Measurements from ENCODE around the gene PIP4K2B. TPM values are rescaled to one million over a fixed set of nuclear protein-coding genes. Genes with fewer than 3 reads are reported as not detected.
"Not testable (repeated sequence)": the region's sequence is repeated elsewhere in the genome, so short reads cannot be mapped to it uniquely, and the experiment has no call there.

Gene PIP4K2B
- total RNA-seq, 6 experiments from 2014 or later = 48.7 to 61.8 (median 55.5) TPM

DNA sequence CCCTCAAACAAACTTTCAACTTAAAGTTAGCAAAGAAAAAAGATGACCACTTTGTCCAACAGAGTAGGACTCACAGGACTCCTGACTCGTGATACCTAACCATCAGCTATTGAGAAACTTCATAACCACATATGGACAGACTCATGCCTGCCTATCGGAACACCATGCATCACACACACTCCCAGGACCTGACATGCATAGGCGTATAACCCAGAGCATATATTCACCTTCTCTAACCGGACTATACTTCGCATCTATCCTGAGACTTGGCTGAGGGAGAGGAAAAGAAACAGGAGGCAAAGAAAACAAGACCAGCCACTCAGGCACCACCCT is 2.2 kb downstream of the PIP4K2B start:
- DNase-seq = peak; percentile 17
- peak overlapping the region; percentile 53 for H3K27ac Mint-ChIP-seq
- TF ChIP-seq, protein P1, sequence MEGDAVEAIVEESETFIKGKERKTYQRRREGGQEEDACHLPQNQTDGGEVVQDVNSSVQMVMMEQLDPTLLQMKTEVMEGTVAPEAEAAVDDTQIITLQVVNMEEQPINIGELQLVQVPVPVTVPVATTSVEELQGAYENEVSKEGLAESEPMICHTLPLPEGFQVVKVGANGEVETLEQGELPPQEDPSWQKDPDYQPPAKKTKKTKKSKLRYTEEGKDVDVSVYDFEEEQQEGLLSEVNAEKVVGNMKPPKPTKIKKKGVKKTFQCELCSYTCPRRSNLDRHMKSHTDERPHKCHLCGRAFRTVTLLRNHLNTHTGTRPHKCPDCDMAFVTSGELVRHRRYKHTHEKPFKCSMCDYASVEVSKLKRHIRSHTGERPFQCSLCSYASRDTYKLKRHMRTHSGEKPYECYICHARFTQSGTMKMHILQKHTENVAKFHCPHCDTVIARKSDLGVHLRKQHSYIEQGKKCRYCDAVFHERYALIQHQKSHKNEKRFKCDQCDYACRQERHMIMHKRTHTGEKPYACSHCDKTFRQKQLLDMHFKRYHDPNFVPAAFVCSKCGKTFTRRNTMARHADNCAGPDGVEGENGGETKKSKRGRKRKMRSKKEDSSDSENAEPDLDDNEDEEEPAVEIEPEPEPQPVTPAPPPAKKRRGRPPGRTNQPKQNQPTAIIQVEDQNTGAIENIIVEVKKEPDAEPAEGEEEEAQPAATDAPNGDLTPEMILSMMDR (IDR thresholded peaks at IDR 0.05) = no peak
- H3K4me3 Mint-ChIP-seq = peak overlapping the region; percentile 96
- H3K27me3 Mint-ChIP-seq (ENCODE audit: insufficient read depth) = peaks cover 3% of the 10 kb centered on the region; the same call in 1 of the 2 replicates
- H3K9me3 Mint-ChIP-seq = no peaks in the 10 kb centered on the region
- H3K4me1 Mint-ChIP-seq (ENCODE audit: low read depth) = peaks cover 38% of the 10 kb centered on the region
- H3K36me3 Mint-ChIP-seq (ENCODE audit: low read depth) = peaks cover 45% of the 10 kb centered on the region

DNA sequence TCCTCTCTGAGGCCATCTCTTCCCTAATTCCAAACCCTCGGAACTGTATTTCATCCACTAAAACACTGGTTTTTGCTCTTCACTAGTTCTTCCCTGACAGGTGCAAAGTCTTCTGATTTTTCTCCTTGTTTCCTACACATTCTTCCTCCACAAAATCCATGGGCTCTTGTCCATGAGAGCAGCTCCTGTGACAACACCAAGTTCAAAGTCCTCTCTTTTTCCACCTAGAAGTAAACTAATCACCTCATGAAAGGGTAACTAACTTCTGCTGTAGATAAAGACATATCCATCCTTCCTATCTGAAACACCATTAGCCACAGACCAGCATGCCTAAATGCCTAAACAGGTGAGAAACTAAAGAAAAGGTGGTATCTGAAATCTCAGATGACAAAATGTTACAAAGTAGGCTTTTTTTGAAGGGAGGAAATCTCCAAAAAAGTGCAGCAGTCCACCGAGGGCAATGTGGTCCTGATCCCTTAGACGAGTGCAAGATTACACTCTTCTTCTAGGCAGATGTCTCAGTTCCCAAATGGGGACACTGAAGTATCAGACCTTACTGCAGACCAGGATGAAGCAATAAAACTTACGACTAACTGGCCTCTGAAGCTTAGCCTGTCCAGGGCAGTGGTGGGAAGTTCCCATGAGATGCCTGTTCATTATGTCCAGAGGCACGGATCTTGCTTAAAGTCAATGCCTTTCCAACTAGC is 2.8 kb downstream of the PIP4K2B start:
- H3K27me3 Mint-ChIP-seq (ENCODE audit: insufficient read depth) = peaks cover 3% of the 10 kb centered on the region; the same call in 1 of the 2 replicates
- peaks cover 38% of the 10 kb centered on the region for H3K4me1 Mint-ChIP-seq (ENCODE audit: low read depth)
- peak overlapping the region; percentile 53 for H3K27ac Mint-ChIP-seq
- peak overlapping the region; percentile 96 for H3K4me3 Mint-ChIP-seq
- no peaks in the 10 kb centered on the region for H3K9me3 Mint-ChIP-seq
- TF ChIP-seq, protein P1 (IDR thresholded peaks at IDR 0.05) = no peak
- H3K36me3 Mint-ChIP-seq (ENCODE audit: low read depth) = peaks cover 41% of the 10 kb centered on the region
- DNase-seq = no peak

DNA sequence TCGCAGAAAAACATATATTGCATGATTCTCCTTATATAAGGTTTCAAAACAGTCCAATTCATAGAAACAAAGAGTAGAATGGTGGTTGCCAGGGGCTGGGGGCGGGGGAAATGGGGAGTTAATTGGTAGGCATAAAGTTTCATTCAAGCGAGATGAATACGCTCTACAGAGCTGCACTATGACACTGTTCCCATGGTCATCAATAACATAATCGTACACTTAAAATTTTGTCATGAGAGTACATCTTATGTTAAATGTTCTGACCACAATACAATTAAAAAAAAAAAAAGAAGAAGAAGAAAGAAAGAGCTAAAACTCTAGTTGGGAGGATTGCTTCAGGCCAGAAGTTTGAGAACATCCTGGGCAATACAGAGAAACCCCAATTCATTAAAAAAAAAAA is 5.1 kb downstream of the PIP4K2B start:
- H3K36me3 Mint-ChIP-seq (ENCODE audit: low read depth) = peaks cover 28% of the 10 kb centered on the region
- TF ChIP-seq, protein P1 (IDR thresholded peaks at IDR 0.05) = no peak
- no peak overlapping the region for H3K27ac Mint-ChIP-seq
- peaks cover 3% of the 10 kb centered on the region; the same call in 1 of the 2 replicates for H3K27me3 Mint-ChIP-seq (ENCODE audit: insufficient read depth)
- no peak overlapping the region for H3K4me3 Mint-ChIP-seq
- DNase-seq = no peak
- H3K4me1 Mint-ChIP-seq (ENCODE audit: low read depth) = peaks cover 44% of the 10 kb centered on the region
- H3K9me3 Mint-ChIP-seq = no peaks in the 10 kb centered on the region

DNA sequence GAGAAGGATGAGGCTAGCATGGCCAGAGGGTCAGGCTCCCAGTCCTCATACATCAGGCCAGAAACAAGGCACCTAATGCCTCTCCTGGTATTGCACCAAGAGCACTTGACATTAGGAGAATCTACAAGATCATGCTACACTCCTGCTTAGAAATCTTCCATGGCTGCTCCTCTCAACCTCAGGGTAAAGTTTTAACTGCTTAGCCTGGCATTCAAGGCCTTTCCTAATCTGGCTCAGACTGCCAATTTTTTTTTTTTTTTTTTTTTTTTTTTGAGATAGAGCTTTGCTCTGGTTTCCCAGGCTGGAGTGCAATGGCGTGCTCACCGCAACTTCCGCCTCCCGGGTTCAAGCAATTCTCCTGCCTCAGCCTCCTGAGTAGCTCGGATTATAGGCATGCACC is 8.2 kb downstream of the PIP4K2B start:
- Mint-ChIP-seq H3K4me1 (ENCODE audit: low read depth) (peaks cover 26% of the 10 kb centered on the region), H3K27me3 (ENCODE audit: insufficient read depth) (no peaks in the 10 kb centered on the region), H3K27ac (no peak overlapping the region), H3K9me3 (no peaks in the 10 kb centered on the region), H3K36me3 (ENCODE audit: low read depth) (peaks cover 21% of the 10 kb centered on the region), H3K4me3 (no peak overlapping the region)
- no peak for DNase-seq
- TF ChIP-seq, protein P1 (IDR thresholded peaks at IDR 0.05) = no peak

DNA sequence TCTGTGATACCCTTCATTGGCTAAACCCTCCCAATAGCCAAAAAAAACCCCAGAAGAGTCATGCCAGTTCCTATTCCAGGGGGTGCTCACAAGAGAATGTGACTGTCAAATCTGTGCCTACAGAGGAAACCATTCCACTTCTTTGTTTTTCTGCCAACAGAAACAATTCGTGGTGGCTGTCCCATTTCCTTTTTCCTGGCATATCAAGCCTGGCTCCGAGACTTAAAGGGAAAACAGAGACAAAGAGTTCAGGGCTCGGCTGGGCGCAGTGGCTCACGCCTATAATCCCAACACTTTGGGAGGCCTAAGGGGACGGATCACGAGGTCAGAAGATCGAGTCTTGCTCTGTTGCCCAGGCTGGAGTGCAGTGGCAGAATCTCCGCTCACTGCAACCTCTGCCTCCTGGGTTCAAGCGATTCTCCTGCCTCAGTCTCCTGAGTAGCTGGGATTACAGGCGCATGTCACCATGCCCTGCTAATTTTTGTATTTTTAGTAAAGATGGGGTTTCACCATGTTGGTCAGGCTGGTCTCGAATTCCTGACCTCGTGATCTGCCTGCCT is 9.1 kb downstream of the PIP4K2B start:
- Mint-ChIP-seq H3K4me1 (ENCODE audit: low read depth) (peaks cover 25% of the 10 kb centered on the region), H3K36me3 (ENCODE audit: low read depth) (peaks cover 18% of the 10 kb centered on the region), H3K27ac (peak overlapping the region; percentile 78)
- not testable (repeated sequence) for H3K4me3 Mint-ChIP-seq; H3K27me3 Mint-ChIP-seq (ENCODE audit: insufficient read depth); DNase-seq; H3K9me3 Mint-ChIP-seq

DNA sequence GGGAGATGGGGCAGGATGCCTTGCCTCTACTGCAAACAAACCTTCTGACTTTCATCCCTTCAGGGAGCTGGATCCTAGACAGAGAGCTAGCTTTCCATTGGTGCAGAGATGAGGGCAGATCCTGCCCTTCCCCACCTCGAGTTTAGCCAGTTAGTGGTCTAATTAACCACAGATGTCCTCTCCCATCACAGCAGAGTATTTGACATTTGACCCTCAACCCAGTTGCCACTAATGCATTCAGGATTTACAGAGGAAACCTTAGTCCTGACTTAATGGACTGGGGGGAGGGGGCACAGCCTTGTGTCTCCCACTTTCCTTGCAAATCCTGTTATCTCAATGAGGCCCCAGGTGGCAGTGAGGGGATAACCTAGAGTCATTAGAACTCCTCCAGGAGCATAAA is 10.2 kb downstream of the PIP4K2B start:
- DNase-seq = peak; percentile 63
- Mint-ChIP-seq H3K27ac (peak overlapping the region; percentile 78), H3K27me3 (ENCODE audit: insufficient read depth) (no peaks in the 10 kb centered on the region; the same call in 1 of the 2 replicates)

DNA sequence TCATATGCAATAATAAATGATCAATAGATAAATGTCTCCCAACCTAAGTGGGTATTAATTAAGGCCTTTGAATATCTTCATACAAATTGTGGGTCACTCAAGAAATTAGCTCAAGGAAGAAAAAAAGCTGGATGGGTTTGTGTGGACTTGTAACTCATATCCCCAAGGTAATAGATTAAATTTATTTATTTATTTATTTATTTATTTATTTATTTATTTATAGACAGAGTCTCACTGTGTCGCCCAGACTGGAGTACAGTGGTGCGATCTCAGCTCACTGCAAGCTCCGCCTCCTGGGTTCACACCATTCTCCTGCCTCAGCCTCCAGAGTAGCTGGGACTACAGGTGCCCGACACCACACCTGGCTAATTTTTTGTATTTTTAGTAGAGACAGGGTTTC is 11.4 kb downstream of the PIP4K2B start:
- not testable (repeated sequence) for H3K4me3 Mint-ChIP-seq; H3K9me3 Mint-ChIP-seq; DNase-seq; H3K27me3 Mint-ChIP-seq (ENCODE audit: insufficient read depth); H3K27ac Mint-ChIP-seq
- H3K4me1 Mint-ChIP-seq (ENCODE audit: low read depth) = peaks cover 25% of the 10 kb centered on the region
- peaks cover 18% of the 10 kb centered on the region for H3K36me3 Mint-ChIP-seq (ENCODE audit: low read depth)

More for the DNA sequence above, 10.2 kb downstream of the PIP4K2B start:
- Mint-ChIP-seq H3K4me3 (peak overlapping the region; percentile 55), H3K4me1 (ENCODE audit: low read depth) (peaks cover 25% of the 10 kb centered on the region), H3K9me3 (no peaks in the 10 kb centered on the region), H3K36me3 (ENCODE audit: low read depth) (peaks cover 19% of the 10 kb centered on the region)
- TF ChIP-seq, protein P1 (IDR thresholded peaks at IDR 0.05) = no peak
